HEK293 (cell line): ENCODE measurements around the gene WNT7A.

Experiments
- CTCF ChIA-PET: fragments of 350-600 bp; formaldehyde crosslinking; extraction: SDS; loops from one replicate; lab custom pipeline; 2021; ENCODE audit warnings: antibody characterized with exemption; lab: Yijun Ruan, JAX
- POLR2A ChIA-PET: fragments of 300-600 bp; formaldehyde crosslinking; extraction: SDS; loops from one replicate; lab custom pipeline; 2020; ENCODE audit warnings: antibody characterized with exemption, inconsistent platforms; lab: Yijun Ruan, JAX
- H3K27ac ChIP-seq: fragments of 200-500 bp; sonication (Bioruptor generic); 2 replicates; pipeline ENCODE4 v1.5.1; 2014; ENCODE audit warnings: low read depth, low read length, control low read depth, inconsistent platforms; ENCODE audit errors: extremely low read depth
- H3K36me3 ChIP-seq, 2 experiments: fragments of 200-500 bp in 1 of 2; sonication (Bioruptor generic) in 1 of 2; 1 replicate in 1 of 2; 2 replicates in 1 of 2; pipeline ENCODE4 v1.5.1; 2014 to 2017; ENCODE audit warnings: inconsistent platforms in 2 of 2, low read length in 2 of 2; ENCODE audit not compliant: control insufficient read depth in 2 of 2, insufficient read depth in 1 of 2
- H3K4me1 ChIP-seq: fragments of 200-500 bp; sonication (Bioruptor generic); 2 replicates; pipeline ENCODE4 v1.5.1; 2014; ENCODE audit warnings: mild to moderate bottlenecking, low read length, inconsistent platforms; ENCODE audit not compliant: control insufficient read depth, insufficient read depth
- H3K4me3 ChIP-seq: 2 replicates; pipeline ENCODE4 v1.5.1; 2011; ENCODE audit warnings: low read depth, mild to moderate bottlenecking, control low read depth, low read length, moderate library complexity
- H3K9me3 ChIP-seq: fragments of 200-500 bp; sonication (Bioruptor generic); 2 replicates; pipeline ENCODE4 v1.5.1; 2014; ENCODE audit warnings: low read depth, low read length, inconsistent platforms; ENCODE audit not compliant: control insufficient read depth, insufficient read depth
- CTCF ChIP-seq: fragments of 450-650 bp; formaldehyde crosslinking; IDR thresholded peaks from 2 replicates; pipeline ENCODE4 v1.5.1; 2016; ENCODE audit warnings: missing biosample characterization, missing genetic modification characterization
- GLIS2 ChIP-seq: fragments of 450-650 bp; formaldehyde crosslinking; IDR thresholded peaks from 2 replicates; pipeline ENCODE4 v1.5.1; 2016; ENCODE audit warnings: missing biosample characterization, missing genetic modification characterization
- REPIN1 ChIP-seq: fragments of 450-650 bp; formaldehyde crosslinking; IDR thresholded peaks from 2 replicates; pipeline ENCODE4 v1.5.1; 2017; ENCODE audit warnings: missing biosample characterization, missing genetic modification characterization, low read depth
- SP3 ChIP-seq: fragments of 450-650 bp; formaldehyde crosslinking; IDR thresholded peaks from 2 replicates; pipeline ENCODE4 v1.5.1; 2016; ENCODE audit warnings: missing biosample characterization, missing genetic modification characterization
- ZBTB26 ChIP-seq: fragments of 450-650 bp; formaldehyde crosslinking; optimal IDR thresholded peaks from 2 replicates; pipeline ENCODE3; 2016; ENCODE audit warnings: missing biosample characterization, mild to moderate bottlenecking, missing genetic modification characterization
- ZBTB6 ChIP-seq: fragments of 450-650 bp; formaldehyde crosslinking; IDR thresholded peaks from 2 replicates; pipeline ENCODE4 v1.5.1; 2017; ENCODE audit warnings: missing biosample characterization, missing genetic modification characterization
- ZBTB8A ChIP-seq: fragments of 450-650 bp; formaldehyde crosslinking; IDR thresholded peaks from 2 replicates; pipeline ENCODE4 v1.5.1; 2016; ENCODE audit warnings: missing biosample characterization, missing genetic modification characterization
- ZEB2 ChIP-seq: fragments of 450-650 bp; formaldehyde crosslinking; IDR thresholded peaks from 2 replicates; pipeline ENCODE4 v1.5.1; 2016; ENCODE audit warnings: missing biosample characterization, missing genetic modification characterization
- ZIC2 ChIP-seq: fragments of 450-650 bp; formaldehyde crosslinking; IDR thresholded peaks from 2 replicates; pipeline ENCODE4 v1.5.1; 2016; ENCODE audit warnings: missing biosample characterization, missing genetic modification characterization
- ZNF175 ChIP-seq: fragments of 450-650 bp; formaldehyde crosslinking; IDR thresholded peaks from 2 replicates; pipeline ENCODE4 v1.5.1; 2016; ENCODE audit warnings: missing biosample characterization, missing genetic modification characterization
- ZNF223 ChIP-seq: fragments of 450-650 bp; formaldehyde crosslinking; IDR thresholded peaks from 2 replicates; pipeline ENCODE4 v1.5.1; 2016; ENCODE audit warnings: missing biosample characterization, missing genetic modification characterization
- ZNF24 ChIP-seq: fragments of 450-650 bp; formaldehyde crosslinking; IDR thresholded peaks from 2 replicates; pipeline ENCODE4 v1.5.1; 2016; ENCODE audit warnings: missing biosample characterization, missing genetic modification characterization
- ZNF274 ChIP-seq, 2 experiments: fragments of 200-500 bp in 1 of 2; fragments of 450-650 bp in 1 of 2; sonication (Bioruptor generic) in 1 of 2; formaldehyde crosslinking in 1 of 2; IDR thresholded peaks; 2 replicates each; pipeline versions ENCODE4 v1.5.1 to v1.6.1; 2014 to 2016; ENCODE audit warnings: borderline replicate concordance in 1 of 2, inconsistent platforms in 1 of 2, low read length in 1 of 2, missing biosample characterization in 1 of 2, missing genetic modification characterization in 1 of 2
- ZNF362 ChIP-seq: fragments of 450-650 bp; formaldehyde crosslinking; IDR thresholded peaks from 2 replicates; pipeline ENCODE4 v1.5.1; 2016; ENCODE audit warnings: missing biosample characterization, missing genetic modification characterization
- ZNF37A ChIP-seq: fragments of 450-650 bp; IDR thresholded peaks from 2 replicates; pipeline ENCODE4 v1.5.1; 2018; ENCODE audit warnings: missing biosample characterization, missing genetic modification characterization
- ZNF398 ChIP-seq: fragments of 450-650 bp; formaldehyde crosslinking; IDR thresholded peaks from 2 replicates; pipeline ENCODE4 v1.5.1; 2017; ENCODE audit warnings: missing biosample characterization, missing genetic modification characterization
- ZNF513 ChIP-seq: fragments of 450-650 bp; IDR thresholded peaks from 2 replicates; pipeline ENCODE4 v1.5.1; 2018; ENCODE audit warnings: missing biosample characterization, missing genetic modification characterization
- ZNF561 ChIP-seq: fragments of 450-650 bp; IDR thresholded peaks from 2 replicates; pipeline ENCODE4 v1.5.1; 2018; ENCODE audit warnings: missing biosample characterization, missing genetic modification characterization, borderline replicate concordance
- ZNF580 ChIP-seq: fragments of 450-650 bp; formaldehyde crosslinking; IDR thresholded peaks from 2 replicates; pipeline ENCODE4 v1.5.1; 2016; ENCODE audit warnings: missing biosample characterization, missing genetic modification characterization
- ZNF654 ChIP-seq: fragments of 450-650 bp; formaldehyde crosslinking; IDR thresholded peaks from 2 replicates; pipeline ENCODE4 v1.5.1; 2016; ENCODE audit warnings: low read depth, missing biosample characterization, missing genetic modification characterization
- ZNF660 ChIP-seq: fragments of 450-650 bp; IDR thresholded peaks from 2 replicates; pipeline ENCODE4 v1.5.1; 2018; ENCODE audit warnings: missing biosample characterization, mild to moderate bottlenecking, missing genetic modification characterization
- ZNF692 ChIP-seq: fragments of 450-650 bp; formaldehyde crosslinking; IDR thresholded peaks from 2 replicates; pipeline ENCODE4 v1.5.1; 2016; ENCODE audit warnings: missing biosample characterization, missing genetic modification characterization
- ZNF701 ChIP-seq: fragments of 450-650 bp; formaldehyde crosslinking; IDR thresholded peaks from 2 replicates; pipeline ENCODE4 v1.5.1; 2016; ENCODE audit warnings: missing biosample characterization, missing genetic modification characterization
- ZNF777 ChIP-seq: fragments of 450-650 bp; formaldehyde crosslinking; IDR thresholded peaks from 2 replicates; pipeline ENCODE4 v1.5.1; 2017; ENCODE audit warnings: missing biosample characterization, missing genetic modification characterization, borderline replicate concordance

WNT7A gene

GRCh38 chr3:13879946-13880810 is at the start of gene WNT7A:
WNT7A (minus strand) TSS chr3:13880071; CDS start chr3:13879816, 255 bp downstream.
- Histone ChIP-seq H3K27ac (no peak within 1 kb of the TSS), H3K4me3 (peak within 1 kb of the TSS; percentile 25), H3K4me1 (peaks cover 3% of the 10 kb centered on the region; the same call in 1 of the 2 replicates), H3K36me3 (no peaks in the 10 kb centered on the region), H3K9me3 (no peaks in the 10 kb centered on the region)
- CTCF ChIA-PET: interaction anchor here (0.6 to 16.8 kb wide), 24 partner anchors 10 to 500 kb away, joined by 3 to 589 read pairs (median 4); no protein-coding TSS in a partner anchor
- POLR2A ChIA-PET: no interaction called here
- TF ChIP-seq ZNF777 (tag by site-specific recombination): peak; percentile 91
- TF ChIP-seq ZNF398 (tag by site-specific recombination): peak; percentile 52
- peak; percentile 50; the same call in 1 of the 2 replicates for TF ChIP-seq ZNF660 (tag by site-specific recombination)
- TF ChIP-seq ZBTB26 (tag by site-specific recombination): peak; percentile 79
- TF ChIP-seq ZNF654 (tag by site-specific recombination): 0 out of 2 replicates have a peak, but pooled peaks have one; percentile 17
- peak; percentile 50; the same call in 1 of the 2 replicates for TF ChIP-seq ZEB2
- TF ChIP-seq ZNF274 (IDR thresholded peaks at IDR 0.05; ENCODE audit: low read length): no peak
- TF ChIP-seq ZNF274 (tag by site-specific recombination; IDR thresholded peaks at IDR 0.05; ENCODE audit: borderline replicate concordance): no peak
- peak; percentile 81 for TF ChIP-seq GLIS2
- no peak for TF ChIP-seq ZNF362 (tag by site-specific recombination)
- TF ChIP-seq ZNF580 (tag by site-specific recombination): no peak
- TF ChIP-seq ZBTB8A (tag by site-specific recombination): peak; percentile 96
- TF ChIP-seq ZNF701 (tag by site-specific recombination): no peak
- TF ChIP-seq ZBTB6: peak; percentile 92
- TF ChIP-seq ZNF692 (tag by site-specific recombination): 0 out of 2 replicates have a peak, but pooled peaks have one; percentile 47
- no peak for TF ChIP-seq REPIN1 (tag by site-specific recombination)
- TF ChIP-seq ZNF223 (tag by site-specific recombination): 0 out of 2 replicates have a peak, but pooled peaks have one; percentile 7
- peak; percentile 99 for TF ChIP-seq ZIC2 (tag by site-specific recombination)
- peak; percentile 36; the same call in 1 of the 2 replicates for TF ChIP-seq ZNF24 (tag by site-specific recombination)
- 0 out of 2 replicates have a peak, but pooled peaks have one; percentile 51 for TF ChIP-seq ZNF561
- no peak for TF ChIP-seq ZNF37A (tag by site-specific recombination)
- TF ChIP-seq CTCF (tag by site-specific recombination): peak; percentile 95
- 0 out of 2 replicates have a peak, but pooled peaks have one; percentile 33 for TF ChIP-seq SP3 (tag by site-specific recombination)
- TF ChIP-seq ZNF175 (tag by site-specific recombination): no peak
- TF ChIP-seq ZNF513 (tag by site-specific recombination): no peak
